Measurements from ENCODE around the gene TSPAN11.

The TSPAN11 gene

DNA sequence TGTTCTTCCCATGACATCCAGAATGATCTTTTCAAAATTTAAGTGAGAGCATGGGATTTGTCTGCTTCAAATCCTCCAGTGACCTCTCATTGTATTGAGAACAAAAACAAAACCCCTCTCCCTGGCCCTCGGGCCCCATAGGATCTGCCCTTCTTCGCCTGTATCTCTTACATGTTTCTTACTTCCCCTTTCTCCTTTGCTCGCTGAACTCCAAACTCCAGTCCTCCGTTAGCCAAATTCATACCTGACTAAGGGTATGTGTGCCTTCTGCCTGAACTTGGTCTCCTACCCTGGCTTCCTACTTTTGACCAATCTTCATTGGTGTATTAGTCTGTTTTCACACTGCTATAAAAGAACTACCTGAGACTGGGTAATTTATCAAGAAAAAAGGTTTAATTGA is 13.2 kb upstream of the TSPAN11 start:
- no peak for DNase-seq

- DNase-seq = no peak
Observed at GRCh38 chr12:30914986-30915591, 11.5 kb upstream of the TSPAN11 start.

DNA sequence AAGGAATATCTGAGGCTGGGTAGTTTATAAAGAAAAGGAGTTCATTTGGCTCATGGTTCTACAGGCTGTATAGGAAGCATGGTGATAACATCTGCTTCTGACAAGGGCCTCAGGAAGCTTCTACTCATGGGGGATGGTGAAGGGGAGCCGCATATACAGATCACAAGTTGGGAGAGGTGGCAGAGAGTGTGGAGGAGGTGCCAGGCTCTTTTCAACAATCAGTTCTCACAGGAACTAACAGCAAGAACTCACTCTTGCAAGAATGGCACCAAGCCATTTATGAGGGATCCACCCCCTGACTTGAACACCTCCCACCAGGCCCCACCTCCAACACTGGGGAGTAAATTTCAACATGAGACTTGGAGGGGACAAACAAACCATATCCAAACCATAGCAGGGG is 3.5 kb upstream of the TSPAN11 start:
- no peak for DNase-seq

GRCh38 chr12:30925607-30926242 is 823 bp upstream of the TSPAN11 start:
- no peak for DNase-seq

DNA sequence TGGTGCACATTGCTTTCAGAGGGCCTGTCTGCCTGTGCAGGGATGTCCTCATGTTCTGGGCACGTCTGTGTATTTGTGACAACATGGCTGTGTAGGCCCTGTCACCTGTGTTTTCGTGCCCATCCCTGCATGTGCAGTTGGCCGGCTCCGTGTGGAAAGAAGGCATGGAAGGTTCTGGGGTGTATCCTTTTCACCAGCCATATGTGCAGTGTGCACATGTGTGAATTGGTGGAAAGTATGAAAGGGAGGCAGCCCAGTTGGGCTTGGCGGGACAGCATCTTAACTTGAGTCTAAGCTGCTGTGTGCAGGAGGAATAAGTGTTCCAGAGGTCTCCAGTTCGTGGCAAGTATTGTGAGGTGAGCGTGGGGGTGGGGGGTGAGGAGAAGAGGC is 669 bp downstream of the TSPAN11 start:
- no peak for DNase-seq

DNA sequence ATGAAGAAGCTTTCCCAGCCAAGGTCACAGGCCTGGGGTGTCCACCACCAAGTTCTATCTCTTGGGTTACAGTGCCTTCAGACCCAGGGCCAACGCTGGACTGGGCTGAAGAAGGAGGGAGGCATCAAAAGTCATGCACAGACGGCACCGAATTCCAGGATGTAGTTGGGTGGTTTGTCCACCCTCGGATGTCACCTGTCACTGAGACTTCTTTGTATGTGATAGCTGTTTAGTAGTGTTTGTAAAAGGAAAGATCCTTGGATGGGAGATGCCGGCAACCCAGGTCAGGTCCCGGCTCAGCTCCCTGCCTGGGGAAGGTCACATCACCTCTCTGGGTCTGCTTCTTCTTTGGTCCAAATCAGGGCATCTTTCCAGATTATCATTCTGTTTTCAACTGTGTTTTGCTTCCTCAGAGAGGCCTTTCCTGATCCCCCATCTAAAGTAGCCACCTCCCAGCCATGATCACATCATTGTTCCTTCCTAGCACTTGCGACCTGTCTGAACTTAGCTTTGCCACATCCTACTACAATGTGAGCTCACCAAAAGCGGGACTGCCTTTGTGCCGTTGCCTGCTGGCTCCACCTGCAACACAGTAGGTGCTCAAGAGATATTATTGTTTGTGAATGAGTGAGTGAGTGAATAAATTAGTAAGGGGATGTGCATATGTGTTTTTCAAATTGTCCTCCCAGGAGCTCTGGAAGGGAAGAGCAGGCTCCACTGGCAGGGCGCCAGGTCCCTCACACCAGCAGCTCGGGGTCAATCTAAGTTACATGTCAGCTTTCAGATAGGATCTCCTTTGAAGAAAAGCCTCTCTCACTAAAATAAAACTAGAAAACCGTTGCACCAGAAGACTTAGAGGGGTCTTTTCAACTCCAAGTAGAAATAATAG is 2.1 kb downstream of the TSPAN11 start:
- DNase-seq = no peak

GRCh38 chr12:30930238-30930637 is 3.7 kb downstream of the TSPAN11 start:
- no peak for DNase-seq

- DNase-seq = no peak
Observed at GRCh38 chr12:30930641-30931040, 4.1 kb downstream of the TSPAN11 start.

- DNase-seq = no peak
Observed at GRCh38 chr12:30932881-30933280, 6.3 kb downstream of the TSPAN11 start.

DNA sequence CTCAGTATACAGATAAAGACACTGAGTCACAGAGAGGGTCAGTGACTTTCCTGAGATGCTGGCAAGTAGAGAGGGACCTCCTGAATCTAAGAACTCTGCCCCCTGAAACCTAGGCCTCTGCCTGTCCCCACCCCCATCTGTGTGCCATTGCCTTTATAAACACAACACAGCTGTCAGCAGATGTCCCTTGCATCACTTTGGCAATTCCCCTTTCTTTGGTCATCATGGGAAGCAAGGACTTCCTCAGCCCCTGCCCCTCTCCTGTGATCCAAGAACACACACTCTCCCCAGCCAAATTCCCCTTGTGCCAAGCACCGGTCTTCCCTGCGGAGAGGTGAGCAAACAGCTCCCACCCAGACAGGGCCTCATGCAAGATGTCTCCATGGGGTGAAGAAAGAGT is 8.3 kb downstream of the TSPAN11 start:
- no peak for DNase-seq

- no peak for DNase-seq
Observed at GRCh38 chr12:30936036-30936435, 9.5 kb downstream of the TSPAN11 start.

DNA sequence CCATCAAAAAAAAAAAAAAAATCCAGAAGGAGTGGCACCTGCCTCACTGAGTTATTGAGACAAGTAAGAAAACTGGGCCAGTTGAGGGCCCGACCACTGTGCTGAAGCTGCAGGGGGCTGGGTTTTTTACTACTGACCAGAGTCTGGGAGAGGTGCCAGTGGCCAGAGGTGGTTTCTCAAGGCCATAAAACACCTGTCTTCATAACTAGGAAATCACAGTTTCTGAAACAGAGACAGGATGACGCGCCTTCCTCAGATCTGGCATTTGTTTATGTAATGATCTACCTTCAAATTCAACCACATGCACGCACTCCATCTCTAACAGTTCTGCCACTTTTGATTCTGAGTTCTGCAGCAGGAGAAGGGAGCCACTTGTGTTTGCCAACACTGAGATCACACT is 12.7 kb downstream of the TSPAN11 start:
- DNase-seq = no peak

DNA sequence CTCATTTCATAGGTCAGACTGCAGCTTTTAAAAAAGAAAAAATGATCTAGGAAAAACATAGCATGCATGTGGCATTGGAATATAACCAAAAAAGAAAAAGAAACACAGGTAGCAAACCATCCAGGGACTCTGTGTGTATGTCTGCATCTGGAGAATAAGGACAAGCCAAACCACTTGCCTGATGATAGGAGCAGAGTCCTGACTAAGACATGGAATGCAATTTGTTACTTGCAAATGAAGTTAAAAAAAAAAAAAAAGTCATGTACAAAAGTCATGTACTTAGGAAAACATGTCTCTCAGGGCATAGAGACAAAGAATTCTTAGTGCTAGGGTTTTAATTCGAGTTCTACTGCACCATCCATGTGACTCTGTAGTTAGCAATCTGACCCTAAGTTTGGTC is 15.9 kb downstream of the TSPAN11 start:
- DNase-seq = no peak

DNA sequence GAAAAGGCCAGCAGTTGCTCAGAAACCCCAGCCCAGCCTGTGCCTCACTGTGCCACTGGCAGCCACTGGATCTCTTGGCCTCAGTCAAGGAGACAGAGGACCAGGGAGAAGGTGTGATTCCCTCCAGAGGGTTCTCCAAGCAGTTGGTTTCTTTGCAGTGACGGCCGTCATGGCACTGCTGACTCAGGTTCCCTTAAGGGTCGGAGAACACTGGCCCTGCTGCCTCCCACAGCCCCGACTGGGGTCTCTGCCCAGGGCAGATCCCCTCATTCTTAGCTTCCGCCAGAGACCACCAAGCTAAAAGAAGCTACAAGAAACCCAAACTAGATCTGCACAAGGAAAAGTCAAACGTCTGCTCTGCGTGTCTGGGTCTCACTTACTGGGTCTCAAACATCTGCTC is 16.4 kb downstream of the TSPAN11 start:
- DNase-seq = no peak

GRCh38 chr12:30945443-30946164 is 19.1 kb downstream of the TSPAN11 start:
- DNase-seq = no peak

GRCh38 chr12:30952015-30952414 is 25.5 kb downstream of the TSPAN11 start:
- no peak for DNase-seq

GRCh38 chr12:30953257-30953656 is 26.7 kb downstream of the TSPAN11 start:
- DNase-seq = no peak

GRCh38 chr12:30953951-30954751 is 27.6 kb downstream of the TSPAN11 start:
- no peak for DNase-seq

DNA sequence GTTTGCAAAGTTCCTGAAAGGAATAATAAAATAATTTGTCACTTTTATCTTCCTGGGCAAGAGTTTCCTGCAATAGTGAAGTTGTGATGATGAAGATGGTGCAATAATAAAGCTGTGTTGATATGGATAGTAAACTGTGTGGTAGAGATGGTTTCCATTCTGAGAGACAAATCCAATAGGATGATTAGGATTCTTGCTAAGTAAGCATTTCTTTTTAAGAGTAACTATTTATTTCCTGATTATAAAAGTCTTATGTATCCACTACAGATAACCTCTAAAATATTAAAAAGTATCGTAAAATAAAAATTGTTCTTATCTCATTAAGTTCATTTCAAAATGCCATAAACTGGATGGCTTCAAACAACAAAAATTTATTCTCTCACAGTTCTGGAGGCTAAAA is 28.7 kb downstream of the TSPAN11 start:
- DNase-seq = no peak

GRCh38 chr12:30959110-30959710 is 32.7 kb downstream of the TSPAN11 start:
- no peak for DNase-seq

GRCh38 chr12:30959778-30960177 is 33.2 kb downstream of the TSPAN11 start:
- no peak for DNase-seq

DNA sequence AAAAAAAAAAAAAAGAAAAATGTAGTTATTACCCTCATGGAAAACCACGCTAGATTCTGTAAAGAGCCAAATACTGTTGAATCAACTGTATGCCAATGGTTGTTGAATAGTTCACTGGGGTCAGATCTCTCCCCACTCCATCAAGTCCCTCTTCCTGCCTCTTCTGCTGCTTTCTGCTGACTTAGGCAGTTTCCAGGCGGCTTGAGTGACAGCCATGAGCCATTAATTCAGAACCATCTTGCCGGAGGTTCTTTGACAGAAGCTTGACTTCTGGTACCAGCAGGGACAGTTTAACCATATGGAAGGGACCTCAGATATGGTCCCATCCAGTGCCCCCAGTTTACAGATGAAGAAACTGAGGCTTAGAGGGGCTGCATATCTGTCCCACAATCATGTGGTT is 34.5 kb downstream of the TSPAN11 start:
- DNase-seq = no peak
